Mesothelial cell of epicardium (in vitro differentiated cells): ENCODE data around the gene GRID1. TPM values are rescaled to one million over a fixed set of nuclear protein-coding genes. Genes with fewer than 3 reads are reported as not detected.

Experiments
- DNase-seq, 2 experiments: peaks; one replicate each; pipeline ENCODE4 v3.0.0; 2021; ENCODE audit warnings: low spot score in 2 of 2; ENCODE audit not compliant: unreplicated experiment in 2 of 2
- H3K27ac Mint-ChIP-seq: 2 replicates; pipeline ENCODE4 v1.8.0; 2021; ENCODE audit warnings: mixed read lengths
- H3K27me3 Mint-ChIP-seq: 2 replicates; pipeline ENCODE4 v1.8.0; 2021; ENCODE audit warnings: low read depth, mixed read lengths
- H3K36me3 Mint-ChIP-seq: 2 replicates; pipeline ENCODE4 v1.8.0; 2021; ENCODE audit warnings: mixed read lengths
- H3K4me1 Mint-ChIP-seq: 2 replicates; pipeline ENCODE4 v1.8.0; 2021; ENCODE audit warnings: mixed read lengths
- H3K4me3 Mint-ChIP-seq: 2 replicates; pipeline ENCODE4 v1.8.0; 2021; ENCODE audit warnings: mild to moderate bottlenecking, moderate library complexity, mixed read lengths
- H3K9me3 Mint-ChIP-seq: 2 replicates; pipeline ENCODE4 v1.8.0; 2021; ENCODE audit warnings: mixed read lengths
- total RNA-seq: library from RNA; stranded (reverse); gene quantifications from 3 replicates; pipeline ENCODE4 v1.2.1, GENCODE V29; 2021
- TF ChIP-seq, protein P1 (sequence below): fragments of 200-600 bp; sonication (generic); IDR thresholded peaks from one replicate; pipeline ENCODE4 v1.5.0; 2021; ENCODE audit warnings: antibody characterized with exemption; ENCODE audit not compliant: unreplicated experiment

Gene GRID1
- total RNA-seq, 1 donor from 2014 or later = 0.22 TPM

DNA sequence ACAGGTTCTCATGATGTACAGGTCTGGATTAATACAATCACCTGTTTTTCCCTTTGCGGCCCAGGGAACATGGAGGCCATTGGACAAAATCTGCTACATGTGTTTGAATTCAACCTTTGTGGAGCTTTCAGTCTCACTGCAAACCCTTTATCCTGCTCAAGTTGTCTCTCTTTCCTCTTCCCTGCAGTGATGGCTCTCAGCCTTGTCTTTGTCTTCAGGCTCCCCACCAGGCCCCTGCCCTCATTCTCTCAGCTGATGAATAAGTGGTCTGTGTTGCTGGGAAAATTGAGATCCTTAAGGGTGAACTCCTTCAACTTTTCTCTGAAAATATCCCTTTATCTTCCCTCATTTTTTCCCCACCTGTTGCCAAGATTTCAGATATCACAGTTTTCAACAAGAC, 791.2 kb downstream of the GRID1 start:
- Mint-ChIP-seq H3K36me3 (no peaks in the 10 kb centered on the region), H3K27me3 (no peaks in the 10 kb centered on the region), H3K4me1 (no peaks in the 10 kb centered on the region), H3K9me3 (no peaks in the 10 kb centered on the region), H3K27ac (no peak overlapping the region), H3K4me3 (no peak overlapping the region)
- no peak for DNase-seq
- TF ChIP-seq, protein P1, sequence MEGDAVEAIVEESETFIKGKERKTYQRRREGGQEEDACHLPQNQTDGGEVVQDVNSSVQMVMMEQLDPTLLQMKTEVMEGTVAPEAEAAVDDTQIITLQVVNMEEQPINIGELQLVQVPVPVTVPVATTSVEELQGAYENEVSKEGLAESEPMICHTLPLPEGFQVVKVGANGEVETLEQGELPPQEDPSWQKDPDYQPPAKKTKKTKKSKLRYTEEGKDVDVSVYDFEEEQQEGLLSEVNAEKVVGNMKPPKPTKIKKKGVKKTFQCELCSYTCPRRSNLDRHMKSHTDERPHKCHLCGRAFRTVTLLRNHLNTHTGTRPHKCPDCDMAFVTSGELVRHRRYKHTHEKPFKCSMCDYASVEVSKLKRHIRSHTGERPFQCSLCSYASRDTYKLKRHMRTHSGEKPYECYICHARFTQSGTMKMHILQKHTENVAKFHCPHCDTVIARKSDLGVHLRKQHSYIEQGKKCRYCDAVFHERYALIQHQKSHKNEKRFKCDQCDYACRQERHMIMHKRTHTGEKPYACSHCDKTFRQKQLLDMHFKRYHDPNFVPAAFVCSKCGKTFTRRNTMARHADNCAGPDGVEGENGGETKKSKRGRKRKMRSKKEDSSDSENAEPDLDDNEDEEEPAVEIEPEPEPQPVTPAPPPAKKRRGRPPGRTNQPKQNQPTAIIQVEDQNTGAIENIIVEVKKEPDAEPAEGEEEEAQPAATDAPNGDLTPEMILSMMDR = no peak

DNA sequence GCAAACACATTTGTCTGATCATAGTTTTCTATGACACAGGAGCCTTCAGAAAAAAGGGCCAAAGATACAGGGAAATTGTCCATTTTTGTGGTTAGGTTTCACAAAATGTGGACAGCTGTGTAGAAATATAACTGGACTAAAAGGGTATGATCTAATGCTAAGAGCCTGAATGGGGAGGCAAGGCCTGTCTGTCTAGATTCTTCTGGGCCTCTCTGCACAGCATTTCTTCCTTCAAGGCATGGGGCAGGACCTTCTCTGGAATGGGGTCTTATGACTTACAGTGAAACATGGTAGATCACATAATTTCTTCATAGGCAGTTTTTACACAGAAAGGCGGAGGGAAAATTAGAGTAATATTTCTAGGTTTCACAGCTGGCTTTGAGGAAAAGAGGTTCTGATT, 795.7 kb downstream of the GRID1 start:
- Mint-ChIP-seq H3K27me3 (no peaks in the 10 kb centered on the region), H3K4me3 (no peak overlapping the region), H3K4me1 (no peaks in the 10 kb centered on the region), H3K27ac (no peak overlapping the region), H3K9me3 (no peaks in the 10 kb centered on the region), H3K36me3 (no peaks in the 10 kb centered on the region)
- TF ChIP-seq, protein P1 = no peak
- DNase-seq = no peak

DNA sequence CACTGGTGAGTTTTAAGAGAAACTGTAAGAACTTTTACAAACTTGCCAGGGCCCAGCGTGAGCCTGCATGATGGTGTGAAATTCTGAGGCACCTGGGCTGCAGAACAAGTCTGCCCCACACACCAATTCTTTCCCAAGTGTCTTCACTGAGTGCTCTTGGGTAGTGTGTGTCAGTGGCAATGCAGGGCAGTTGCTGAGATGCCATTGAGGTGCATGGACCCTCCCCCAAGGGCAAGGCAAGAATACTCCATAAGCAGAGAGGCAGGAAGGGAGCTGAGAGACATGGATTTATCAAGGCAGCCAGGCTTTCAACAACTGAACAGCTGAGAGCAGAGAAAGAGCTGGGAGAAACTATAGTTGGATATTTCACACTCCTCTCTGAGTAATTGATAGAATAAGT, 801.2 kb downstream of the GRID1 start:
- H3K27me3 Mint-ChIP-seq = no peaks in the 10 kb centered on the region
- H3K4me1 Mint-ChIP-seq = no peaks in the 10 kb centered on the region
- no peak for DNase-seq
- no peak overlapping the region for H3K4me3 Mint-ChIP-seq
- TF ChIP-seq, protein P1 = no peak
- H3K27ac Mint-ChIP-seq = no peak overlapping the region
- H3K9me3 Mint-ChIP-seq = no peaks in the 10 kb centered on the region
- H3K36me3 Mint-ChIP-seq = no peaks in the 10 kb centered on the region

DNA sequence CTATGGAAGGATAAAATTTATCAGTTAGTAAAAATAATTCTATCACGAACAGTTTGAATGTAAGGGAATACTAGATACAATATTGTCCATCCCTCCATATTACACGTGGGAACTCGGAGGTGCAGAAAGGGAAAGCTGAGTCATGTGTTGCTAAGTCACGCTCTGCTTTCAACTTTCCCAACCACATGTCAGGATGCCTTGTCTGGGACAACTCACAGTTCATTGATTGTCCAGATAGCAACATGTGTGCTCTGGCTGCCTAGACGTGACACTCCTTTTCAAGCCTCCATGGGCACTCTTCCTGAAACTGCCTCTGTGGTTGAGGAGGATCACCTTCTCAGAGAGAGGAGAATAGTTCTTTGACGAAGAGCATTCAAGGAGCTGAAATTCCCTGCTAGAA, 808.1 kb downstream of the GRID1 start:
- no peak overlapping the region for H3K4me3 Mint-ChIP-seq
- no peaks in the 10 kb centered on the region for H3K36me3 Mint-ChIP-seq
- H3K9me3 Mint-ChIP-seq = peaks cover 3% of the 10 kb centered on the region
- H3K27me3 Mint-ChIP-seq = no peaks in the 10 kb centered on the region
- no peak overlapping the region for H3K27ac Mint-ChIP-seq
- no peaks in the 10 kb centered on the region for H3K4me1 Mint-ChIP-seq
- no peak for DNase-seq
- TF ChIP-seq, protein P1 = no peak

DNA sequence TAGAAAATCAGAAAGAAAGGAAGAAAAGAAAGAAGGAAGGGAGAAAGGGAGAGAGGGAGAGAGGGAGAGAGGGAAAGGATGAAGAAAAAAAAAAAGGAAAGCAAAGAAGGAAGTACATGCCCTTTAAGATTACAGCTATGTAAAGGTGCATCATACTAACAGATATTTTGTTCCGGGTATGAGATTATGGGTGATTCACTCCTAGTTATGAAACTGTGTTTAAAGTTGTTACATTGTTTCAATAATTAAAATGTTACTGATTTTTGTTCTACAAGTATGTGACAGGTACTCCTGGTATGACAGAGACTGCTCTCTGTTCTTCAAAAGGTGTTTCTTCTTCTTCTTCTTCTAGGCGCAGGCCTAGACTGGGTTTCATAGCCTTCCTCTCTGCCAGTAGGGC, 808.9 kb downstream of the GRID1 start:
- Mint-ChIP-seq H3K27me3 (no peaks in the 10 kb centered on the region), H3K4me3 (no peak overlapping the region), H3K4me1 (no peaks in the 10 kb centered on the region), H3K9me3 (peaks cover 3% of the 10 kb centered on the region), H3K36me3 (no peaks in the 10 kb centered on the region), H3K27ac (no peak overlapping the region)
- no peak for DNase-seq
- TF ChIP-seq, protein P1 = no peak

DNA sequence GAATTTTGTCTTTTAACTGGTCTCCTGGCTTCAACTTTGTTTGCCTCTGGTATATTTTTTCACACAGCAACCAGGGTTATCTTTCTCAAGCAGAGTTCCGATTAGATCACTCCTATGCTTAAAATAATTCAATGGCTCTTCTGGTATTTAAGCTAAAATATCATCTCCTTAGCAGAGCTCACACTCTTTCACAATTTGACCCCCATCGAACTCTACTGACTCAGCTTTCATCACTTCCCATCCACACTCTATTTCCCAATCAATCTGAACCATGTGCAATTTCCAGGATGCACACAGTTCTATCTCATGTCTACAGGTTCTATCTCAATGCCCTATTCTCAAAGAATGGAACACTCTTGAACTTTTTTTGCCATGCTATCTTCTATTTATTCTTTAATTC, 809.5 kb downstream of the GRID1 start:
- Mint-ChIP-seq H3K4me3 (no peak overlapping the region), H3K9me3 (peaks cover 3% of the 10 kb centered on the region), H3K27me3 (no peaks in the 10 kb centered on the region), H3K4me1 (no peaks in the 10 kb centered on the region), H3K36me3 (no peaks in the 10 kb centered on the region), H3K27ac (no peak overlapping the region)
- TF ChIP-seq, protein P1 = no peak
- no peak for DNase-seq
